HEK293 (cell line): ENCODE results near the gene MS4A5.

ENCODE experiments used
- SP2 ChIP-seq: fragments of 450-650 bp; formaldehyde crosslinking; IDR thresholded peaks from 2 replicates; pipeline ENCODE4 v1.5.1; 2016; ENCODE audit warnings: missing biosample characterization, missing genetic modification characterization
- YY1 ChIP-seq: fragments of 450-650 bp; formaldehyde crosslinking; IDR thresholded peaks from 2 replicates; pipeline ENCODE4 v1.5.1; 2018; ENCODE audit warnings: missing biosample characterization, missing genetic modification characterization
- ZEB2 ChIP-seq: fragments of 450-650 bp; formaldehyde crosslinking; IDR thresholded peaks from 2 replicates; pipeline ENCODE4 v1.5.1; 2016; ENCODE audit warnings: missing biosample characterization, missing genetic modification characterization
- ZNF274 ChIP-seq, 2 experiments: fragments of 200-500 bp in 1 of 2; fragments of 450-650 bp in 1 of 2; sonication (Bioruptor generic) in 1 of 2; formaldehyde crosslinking in 1 of 2; IDR thresholded peaks; 2 replicates each; pipeline versions ENCODE4 v1.5.1 to v1.6.1; 2014 to 2016; ENCODE audit warnings: borderline replicate concordance in 1 of 2, inconsistent platforms in 1 of 2, low read length in 1 of 2, missing biosample characterization in 1 of 2, missing genetic modification characterization in 1 of 2
- ZNF596 ChIP-seq: fragments of 450-650 bp; IDR thresholded peaks from 2 replicates; pipeline ENCODE4 v1.5.0; 2018; ENCODE audit warnings: missing biosample characterization, mild to moderate bottlenecking, missing genetic modification characterization, moderate library complexity
- TF ChIP-seq, protein P1 (sequence below): fragments of 450-650 bp; formaldehyde crosslinking; IDR thresholded peaks from 2 replicates; pipeline ENCODE4 v1.5.1; 2016; ENCODE audit warnings: missing biosample characterization, missing genetic modification characterization
- TF ChIP-seq, protein P2 (sequence below): fragments of 450-650 bp; formaldehyde crosslinking; IDR thresholded peaks from 2 replicates; pipeline ENCODE4 v1.5.1; 2016; ENCODE audit warnings: missing biosample characterization, missing genetic modification characterization
- TF ChIP-seq, protein P3 (sequence below): fragments of 450-650 bp; formaldehyde crosslinking; IDR thresholded peaks from 2 replicates; pipeline ENCODE4 v1.5.1; 2016; ENCODE audit warnings: missing biosample characterization, missing genetic modification characterization

DNA sequence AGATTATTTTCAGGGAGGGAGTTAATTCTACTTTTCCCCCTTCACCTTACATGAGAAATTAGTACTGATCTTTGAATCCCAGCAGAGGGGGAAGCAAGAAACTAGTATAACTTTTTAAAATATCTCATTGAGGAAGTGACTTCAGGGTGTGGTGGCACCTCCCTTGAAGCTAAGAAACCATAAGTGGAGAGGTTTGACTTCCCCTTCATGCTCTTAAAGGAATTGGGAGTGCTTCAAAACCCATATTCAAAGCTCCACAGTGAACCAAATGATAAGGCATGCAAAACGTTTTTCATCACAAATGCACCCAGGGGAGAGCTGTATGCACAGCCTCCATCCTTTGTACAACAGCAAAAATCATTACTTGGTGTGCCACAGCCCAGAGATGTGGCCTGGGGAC is 32.6 kb upstream of the MS4A5 start:
- TF ChIP-seq ZNF274 (IDR thresholded peaks at IDR 0.05; ENCODE audit: low read length) = no peak
- no peak for TF ChIP-seq ZNF274 (tag by site-specific recombination; IDR thresholded peaks at IDR 0.05; ENCODE audit: borderline replicate concordance)
- no peak for TF ChIP-seq YY1 (tag by site-specific recombination)
- TF ChIP-seq, protein P1, sequence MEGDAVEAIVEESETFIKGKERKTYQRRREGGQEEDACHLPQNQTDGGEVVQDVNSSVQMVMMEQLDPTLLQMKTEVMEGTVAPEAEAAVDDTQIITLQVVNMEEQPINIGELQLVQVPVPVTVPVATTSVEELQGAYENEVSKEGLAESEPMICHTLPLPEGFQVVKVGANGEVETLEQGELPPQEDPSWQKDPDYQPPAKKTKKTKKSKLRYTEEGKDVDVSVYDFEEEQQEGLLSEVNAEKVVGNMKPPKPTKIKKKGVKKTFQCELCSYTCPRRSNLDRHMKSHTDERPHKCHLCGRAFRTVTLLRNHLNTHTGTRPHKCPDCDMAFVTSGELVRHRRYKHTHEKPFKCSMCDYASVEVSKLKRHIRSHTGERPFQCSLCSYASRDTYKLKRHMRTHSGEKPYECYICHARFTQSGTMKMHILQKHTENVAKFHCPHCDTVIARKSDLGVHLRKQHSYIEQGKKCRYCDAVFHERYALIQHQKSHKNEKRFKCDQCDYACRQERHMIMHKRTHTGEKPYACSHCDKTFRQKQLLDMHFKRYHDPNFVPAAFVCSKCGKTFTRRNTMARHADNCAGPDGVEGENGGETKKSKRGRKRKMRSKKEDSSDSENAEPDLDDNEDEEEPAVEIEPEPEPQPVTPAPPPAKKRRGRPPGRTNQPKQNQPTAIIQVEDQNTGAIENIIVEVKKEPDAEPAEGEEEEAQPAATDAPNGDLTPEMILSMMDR (tag by site-specific recombination) = no peak
- no peak for TF ChIP-seq SP2 (tag by site-specific recombination)
- TF ChIP-seq, protein P2, sequence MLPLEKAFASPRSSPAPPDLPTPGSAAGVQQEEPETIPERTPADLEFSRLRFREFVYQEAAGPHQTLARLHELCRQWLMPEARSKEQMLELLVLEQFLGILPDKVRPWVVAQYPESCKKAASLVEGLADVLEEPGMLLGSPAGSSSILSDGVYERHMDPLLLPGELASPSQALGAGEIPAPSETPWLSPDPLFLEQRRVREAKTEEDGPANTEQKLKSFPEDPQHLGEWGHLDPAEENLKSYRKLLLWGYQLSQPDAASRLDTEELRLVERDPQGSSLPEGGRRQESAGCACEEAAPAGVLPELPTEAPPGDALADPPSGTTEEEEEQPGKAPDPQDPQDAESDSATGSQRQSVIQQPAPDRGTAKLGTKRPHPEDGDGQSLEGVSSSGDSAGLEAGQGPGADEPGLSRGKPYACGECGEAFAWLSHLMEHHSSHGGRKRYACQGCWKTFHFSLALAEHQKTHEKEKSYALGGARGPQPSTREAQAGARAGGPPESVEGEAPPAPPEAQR (tag by site-specific recombination) = no peak
- no peak for TF ChIP-seq ZEB2 (tag by site-specific recombination)
- no peak for TF ChIP-seq ZNF596 (tag by site-specific recombination)
- TF ChIP-seq, protein P3, sequence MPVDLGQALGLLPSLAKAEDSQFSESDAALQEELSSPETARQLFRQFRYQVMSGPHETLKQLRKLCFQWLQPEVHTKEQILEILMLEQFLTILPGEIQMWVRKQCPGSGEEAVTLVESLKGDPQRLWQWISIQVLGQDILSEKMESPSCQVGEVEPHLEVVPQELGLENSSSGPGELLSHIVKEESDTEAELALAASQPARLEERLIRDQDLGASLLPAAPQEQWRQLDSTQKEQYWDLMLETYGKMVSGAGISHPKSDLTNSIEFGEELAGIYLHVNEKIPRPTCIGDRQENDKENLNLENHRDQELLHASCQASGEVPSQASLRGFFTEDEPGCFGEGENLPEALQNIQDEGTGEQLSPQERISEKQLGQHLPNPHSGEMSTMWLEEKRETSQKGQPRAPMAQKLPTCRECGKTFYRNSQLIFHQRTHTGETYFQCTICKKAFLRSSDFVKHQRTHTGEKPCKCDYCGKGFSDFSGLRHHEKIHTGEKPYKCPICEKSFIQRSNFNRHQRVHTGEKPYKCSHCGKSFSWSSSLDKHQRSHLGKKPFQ (tag by site-specific recombination) = no peak
